Natural killer cell (primary cell): Measurements from ENCODE around the gene TMF1. TPM values are rescaled to one million over a fixed set of nuclear protein-coding genes. Genes with fewer than 3 reads are reported as not detected.

Experiments used
- ATAC-seq, 3 donors: fragments of 150-1000 bp in 2 of 3; fragments of 200-7000 bp in 1 of 3; cut with Tn5 transposase; 1 replicate in 1 of 3; 2 replicates in 2 of 3; pipeline ENCODE4 v1.10.0; 2021; ENCODE audit warnings: mild to moderate bottlenecking in 2 of 3, moderate library complexity in 2 of 3
- DNase-seq, 2 donors: peaks; one replicate each; pipeline versions ENCODE4 v3.0.0 to v3.0.0-alpha.2; 2013 to 2021; ENCODE audit warnings: mixed read lengths in 1 of 2
- H3K27ac ChIP-seq: one replicate; pipeline ENCODE4 v1.5.1; 2013; ENCODE audit warnings: mild to moderate bottlenecking, low read length
- H3K27me3 ChIP-seq: one replicate; pipeline ENCODE4 v1.6.1; 2013; ENCODE audit warnings: low read length; ENCODE audit not compliant: control insufficient read depth, insufficient read depth
- H3K36me3 ChIP-seq: one replicate; pipeline ENCODE4 v1.6.1; 2013; ENCODE audit warnings: low read length; ENCODE audit not compliant: control insufficient read depth, insufficient read depth
- H3K4me1 ChIP-seq: one replicate; pipeline ENCODE4 v1.6.1; 2013; ENCODE audit warnings: low read length; ENCODE audit not compliant: control insufficient read depth, insufficient read depth
- H3K4me3 ChIP-seq: one replicate; pipeline ENCODE4 v1.5.1; 2013; ENCODE audit warnings: low read length
- H3K9me3 ChIP-seq: one replicate; pipeline ENCODE4 v1.6.1; 2013; ENCODE audit warnings: low read length; ENCODE audit not compliant: control insufficient read depth, insufficient read depth
- H3K27ac Mint-ChIP-seq, 2 donors: one replicate each; pipeline ENCODE4 v1.8.0; 2022; ENCODE audit warnings: mild to moderate bottlenecking in 2 of 2, mixed read lengths in 2 of 2, moderate library complexity in 1 of 2
- H3K27me3 Mint-ChIP-seq, 2 donors: one replicate each; pipeline ENCODE4 v1.8.0; 2022; ENCODE audit warnings: low read depth in 2 of 2, mixed read lengths in 2 of 2
- H3K36me3 Mint-ChIP-seq: one replicate; pipeline ENCODE4 v1.8.0; 2022; ENCODE audit warnings: mixed read lengths
- H3K4me1 Mint-ChIP-seq, 2 donors: one replicate each; pipeline ENCODE4 v1.8.0; 2022; ENCODE audit warnings: mixed read lengths in 2 of 2
- H3K4me3 Mint-ChIP-seq: one replicate; pipeline ENCODE4 v1.8.0; 2022; ENCODE audit warnings: mild to moderate bottlenecking, moderate library complexity, mixed read lengths
- H3K9me3 Mint-ChIP-seq, 2 donors: one replicate each; pipeline ENCODE4 v1.8.0; 2022; ENCODE audit warnings: mixed read lengths in 2 of 2
- WGBS: methylation state at CpG from one replicate; pipeline ENCODE4 v1.1.7; 2013; ENCODE audit warnings: missing lambda C conversion rate; ENCODE audit not compliant: insufficient coverage; 5-methylcytosine and 5-hydroxymethylcytosine counted together
- intact Hi-C: fragments of 100-400 bp; cut with micrococcal nuclease; formaldehyde crosslinking; loops from one replicate; pipeline ENCODE4 v1.14.2; 2022
- total RNA-seq, 4 donors: library from RNA; stranded (reverse); fragments of 120-200 nt in 1 of 4; gene quantifications; one replicate each; pipeline versions ENCODE4 v1.2.3 to v1.2.4, GENCODE V29; 2013 to 2022
- TF ChIP-seq, protein P1 (sequence below): fragments of 200-600 bp; IDR thresholded peaks from one replicate; pipeline ENCODE4 v1.8.0; 2022; ENCODE audit warnings: antibody characterized with exemption

The TMF1 gene
- total RNA-seq, 3 donors from 2014 or later (not counting 1 experiment from before 2014, with no cell fraction given), result 76.9 to 110 (median 85.5) TPM

DNA sequence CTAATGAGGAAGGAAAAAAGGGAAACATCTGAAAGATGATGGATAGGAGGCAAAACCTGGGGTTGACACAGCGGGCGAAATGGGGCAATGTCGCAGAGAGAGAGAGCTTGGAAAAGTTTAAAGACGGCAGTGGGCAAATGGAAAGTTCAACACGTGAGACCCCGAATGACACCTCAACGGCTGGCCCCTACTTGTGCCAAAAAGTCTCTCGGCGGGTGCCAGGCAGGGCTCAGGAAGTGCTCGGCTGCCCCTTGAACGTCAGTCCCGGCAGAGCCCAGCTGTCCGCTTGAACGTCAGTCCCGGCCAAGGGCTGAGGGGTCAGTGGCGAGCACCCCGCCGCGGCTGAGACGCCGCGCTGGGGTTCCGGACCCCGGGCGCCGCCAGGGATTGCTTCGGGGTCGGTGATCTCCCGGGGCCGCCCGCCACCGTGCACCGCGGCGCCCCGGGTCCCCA is 39.3 kb downstream of the TMF1 start:
- 7% methylated on average over 36 of the region's 36 CpGs for WGBS
- H3K27me3 ChIP-seq, result no peaks in the 10 kb centered on the region
- ATAC-seq (no peak), DNase-seq (peak; percentile 18 to 55)
- no peaks in the 10 kb centered on the region for H3K9me3 ChIP-seq
- peak overlapping the region; percentile 26 for H3K4me3 ChIP-seq
- peaks cover 6 to 16% of the 10 kb centered on the region in 2 donors for H3K4me1 Mint-ChIP-seq
- no peak overlapping the region for H3K27ac ChIP-seq
- H3K9me3 Mint-ChIP-seq, result no peaks in the 10 kb centered on the region
- peaks cover 7% of the 10 kb centered on the region for H3K4me1 ChIP-seq
- H3K36me3 ChIP-seq, result peaks cover 7% of the 10 kb centered on the region
- TF ChIP-seq, protein P1, sequence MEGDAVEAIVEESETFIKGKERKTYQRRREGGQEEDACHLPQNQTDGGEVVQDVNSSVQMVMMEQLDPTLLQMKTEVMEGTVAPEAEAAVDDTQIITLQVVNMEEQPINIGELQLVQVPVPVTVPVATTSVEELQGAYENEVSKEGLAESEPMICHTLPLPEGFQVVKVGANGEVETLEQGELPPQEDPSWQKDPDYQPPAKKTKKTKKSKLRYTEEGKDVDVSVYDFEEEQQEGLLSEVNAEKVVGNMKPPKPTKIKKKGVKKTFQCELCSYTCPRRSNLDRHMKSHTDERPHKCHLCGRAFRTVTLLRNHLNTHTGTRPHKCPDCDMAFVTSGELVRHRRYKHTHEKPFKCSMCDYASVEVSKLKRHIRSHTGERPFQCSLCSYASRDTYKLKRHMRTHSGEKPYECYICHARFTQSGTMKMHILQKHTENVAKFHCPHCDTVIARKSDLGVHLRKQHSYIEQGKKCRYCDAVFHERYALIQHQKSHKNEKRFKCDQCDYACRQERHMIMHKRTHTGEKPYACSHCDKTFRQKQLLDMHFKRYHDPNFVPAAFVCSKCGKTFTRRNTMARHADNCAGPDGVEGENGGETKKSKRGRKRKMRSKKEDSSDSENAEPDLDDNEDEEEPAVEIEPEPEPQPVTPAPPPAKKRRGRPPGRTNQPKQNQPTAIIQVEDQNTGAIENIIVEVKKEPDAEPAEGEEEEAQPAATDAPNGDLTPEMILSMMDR, result no peak
- no peaks in the 10 kb centered on the region for H3K27me3 Mint-ChIP-seq
- intact Hi-C loops, result no loop called here
- H3K4me3 Mint-ChIP-seq, result peak overlapping the region; percentile 92
- H3K36me3 Mint-ChIP-seq, result peaks cover 6% of the 10 kb centered on the region
- peak overlapping the region; percentile 41 to 82 for H3K27ac Mint-ChIP-seq

GRCh38 chr3:69012100-69012799 is 39.9 kb downstream of the TMF1 start:
- H3K36me3 Mint-ChIP-seq, result no peaks in the 10 kb centered on the region
- Histone ChIP-seq H3K4me3 (no peak overlapping the region), H3K27me3 (no peaks in the 10 kb centered on the region), H3K4me1 (peaks cover 7% of the 10 kb centered on the region), H3K36me3 (peaks cover 7% of the 10 kb centered on the region), H3K27ac (no peak overlapping the region), H3K9me3 (no peaks in the 10 kb centered on the region)
- DNase-seq (peak in 1 of 2 donors; percentile 15), ATAC-seq (no peak)
- 97% methylated on average over 21 of the region's 22 CpGs for WGBS
- peak overlapping the region; percentile 92 for H3K4me3 Mint-ChIP-seq
- H3K27me3 Mint-ChIP-seq, result no peaks in the 10 kb centered on the region
- H3K4me1 Mint-ChIP-seq, result peaks cover 6 to 16% of the 10 kb centered on the region in 2 donors
- TF ChIP-seq, protein P1, result no peak
- intact Hi-C loops, result no loop called here
- H3K9me3 Mint-ChIP-seq, result no peaks in the 10 kb centered on the region
- H3K27ac Mint-ChIP-seq, result peak overlapping the region; percentile 41 to 82

- Histone ChIP-seq H3K4me1 (peaks cover 7% of the 10 kb centered on the region), H3K36me3 (peaks cover 9% of the 10 kb centered on the region), H3K4me3 (no peak overlapping the region), H3K27ac (no peak overlapping the region), H3K27me3 (no peaks in the 10 kb centered on the region), H3K9me3 (no peaks in the 10 kb centered on the region)
- peak in 1 of 2 donors; percentile 10 for DNase-seq
- Mint-ChIP-seq H3K9me3 (no peaks in the 10 kb centered on the region), H3K4me1 (peaks cover 6 to 16% of the 10 kb centered on the region in 2 donors), H3K27me3 (no peaks in the 10 kb centered on the region), H3K4me3 (peak overlapping the region; percentile 76), H3K27ac (peak overlapping the region; percentile 41 to 47), H3K36me3 (no peaks in the 10 kb centered on the region)
- intact Hi-C loops, result no loop called here
- no peak for ATAC-seq
- WGBS, result 98% methylated on average over 8 of the region's 8 CpGs
- TF ChIP-seq, protein P1, result no peak
Observed at GRCh38 chr3:69011096-69011730, 40.9 kb downstream of the TMF1 start.
